ENCODE results near the gene OPCML. TPM values are rescaled to one million over a fixed set of nuclear protein-coding genes. Genes with fewer than 3 reads are reported as not detected.

OPCML gene
- polyA plus RNA-seq, 5 donors: 0.76 to 4.7 (median 1.5) TPM

DNA sequence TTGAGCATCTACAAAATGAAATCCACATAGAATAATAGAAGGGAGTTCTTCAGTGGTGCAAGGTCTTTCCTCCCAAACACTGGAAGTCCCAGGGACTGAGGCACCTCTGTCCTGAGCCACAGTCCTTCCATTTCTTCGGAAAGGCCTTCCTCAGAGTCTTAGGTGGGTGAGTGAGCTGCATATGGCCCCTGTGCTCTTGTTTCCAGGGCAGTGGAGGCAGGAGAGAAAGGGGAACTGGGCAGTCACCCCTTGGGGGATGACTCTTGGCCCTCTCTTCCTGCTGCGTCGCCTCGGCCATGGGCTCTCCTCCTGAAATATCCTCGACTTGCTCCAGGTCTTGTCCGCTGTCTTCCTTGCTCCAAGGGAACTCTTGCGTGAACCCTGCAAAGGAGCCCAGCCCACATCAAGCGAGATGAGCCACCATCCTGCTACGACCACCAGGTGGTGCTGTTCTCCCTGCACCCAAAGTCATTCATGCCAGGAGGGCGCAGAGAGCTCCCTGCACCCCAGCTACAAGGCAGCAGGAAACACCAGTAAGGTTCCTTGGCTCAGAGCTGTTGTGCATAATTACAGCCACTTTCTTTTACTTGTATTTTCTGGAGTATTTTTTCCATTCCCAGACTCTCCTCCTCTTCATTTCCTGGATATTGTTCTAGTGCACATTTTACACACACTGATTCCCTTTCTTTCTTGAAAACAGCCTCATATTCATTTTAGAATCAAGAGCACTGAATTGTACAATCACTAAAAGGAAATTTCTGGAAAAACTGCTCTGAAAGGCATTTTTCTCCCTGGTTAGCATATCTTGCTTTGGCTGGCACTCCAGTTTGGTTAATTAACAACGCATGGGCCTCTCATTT, 397.8 kb downstream of the OPCML start:
- peak; percentile 33 to 52 for DNase-seq

DNA sequence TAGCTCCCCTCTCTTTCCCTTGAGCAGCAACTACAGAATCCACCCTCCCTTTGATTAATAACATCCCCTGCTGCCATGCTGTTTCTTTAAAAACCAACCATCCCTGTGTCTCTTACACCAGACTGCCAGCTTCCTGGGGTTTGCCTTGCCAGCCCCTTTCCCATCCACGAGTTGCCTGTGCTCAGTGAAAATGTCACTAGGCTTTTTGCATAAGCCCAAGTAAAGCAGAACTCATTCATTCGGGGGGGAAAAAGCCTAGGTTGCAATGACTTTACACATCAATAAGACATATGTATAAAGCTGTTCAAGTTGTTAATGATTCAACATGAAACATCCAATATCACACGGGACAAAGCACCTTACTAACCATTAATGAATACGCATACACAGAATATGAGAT, 398.7 kb downstream of the OPCML start:
- DNase-seq: no peak

DNA sequence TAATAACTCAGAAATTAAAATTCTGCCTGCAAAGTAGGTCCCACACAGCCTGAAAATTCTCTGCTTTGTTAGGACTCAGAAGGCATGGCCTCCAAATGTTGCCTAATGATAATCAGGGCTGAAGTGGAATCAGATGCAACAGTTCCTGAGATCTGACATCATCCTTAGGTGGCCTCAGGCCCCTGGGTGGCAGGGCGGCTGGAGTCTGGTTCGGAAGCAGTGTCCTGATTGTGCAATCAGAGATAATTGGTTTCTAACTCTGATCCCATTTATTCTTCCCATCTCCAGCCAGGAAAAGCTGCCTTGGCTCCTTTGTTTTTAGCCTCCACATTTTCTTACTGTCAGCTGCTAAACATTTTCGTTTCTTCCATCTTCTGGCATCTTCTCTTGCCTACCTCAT, 399.3 kb downstream of the OPCML start:
- no peak for DNase-seq

DNA sequence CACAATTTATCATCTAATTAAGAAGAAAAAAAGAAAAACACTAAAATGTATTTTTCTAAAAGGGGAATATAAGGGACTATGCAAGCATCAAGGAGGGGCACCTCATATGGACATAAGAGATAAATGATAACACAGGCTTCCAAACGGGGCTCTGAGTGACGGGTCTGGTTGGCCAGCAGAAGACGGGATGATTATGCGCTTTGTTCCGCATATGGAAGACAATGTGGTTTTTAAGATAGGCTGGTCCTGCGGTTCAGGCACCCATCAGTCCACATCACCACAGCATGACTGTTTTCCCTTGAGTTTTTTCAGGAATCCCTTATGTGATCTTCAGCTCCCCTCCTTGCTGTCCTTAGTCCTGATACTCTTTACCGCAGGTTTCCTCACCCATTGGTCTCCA, 404.6 kb downstream of the OPCML start:
- DNase-seq: no peak

DNA sequence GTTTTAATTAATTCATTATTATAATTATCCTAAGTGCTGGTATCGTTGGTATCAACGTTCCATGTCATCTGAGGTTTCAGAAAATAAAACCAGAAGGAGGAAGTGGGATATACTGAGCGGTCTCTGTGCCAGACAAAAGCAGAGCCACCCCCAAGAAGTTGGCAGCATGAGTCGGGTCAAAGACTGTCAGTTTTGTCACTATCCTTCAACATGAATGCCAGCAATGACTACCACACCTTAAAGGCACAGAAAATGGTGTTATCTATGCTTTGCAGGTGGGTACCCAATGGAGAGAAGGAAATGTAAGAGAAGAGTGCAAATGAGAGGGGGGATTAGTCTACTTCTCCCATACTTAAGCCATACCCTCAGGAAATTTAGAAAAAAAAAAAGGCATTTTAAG, 408.5 kb downstream of the OPCML start:
- no peak for DNase-seq

DNA sequence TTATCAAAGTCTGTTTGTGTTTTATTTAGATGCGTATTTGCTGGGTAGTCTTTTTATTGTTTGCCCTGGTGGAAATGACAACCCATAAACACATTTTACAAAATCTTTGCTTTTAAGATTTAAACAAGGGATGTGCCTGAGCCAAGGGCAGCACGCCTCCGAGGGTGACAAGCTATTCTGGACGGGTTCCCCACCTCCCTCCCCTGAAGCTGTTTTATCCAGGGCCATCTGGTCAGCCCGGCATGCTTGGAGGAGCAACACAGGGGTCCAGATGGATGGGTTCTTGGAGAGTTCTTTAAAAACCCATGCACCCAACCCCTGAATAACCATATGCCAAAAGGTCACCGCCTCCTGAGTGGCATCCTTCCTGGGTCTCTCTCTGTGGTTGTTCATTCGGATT, 408.9 kb downstream of the OPCML start:
- DNase-seq: no peak

DNA sequence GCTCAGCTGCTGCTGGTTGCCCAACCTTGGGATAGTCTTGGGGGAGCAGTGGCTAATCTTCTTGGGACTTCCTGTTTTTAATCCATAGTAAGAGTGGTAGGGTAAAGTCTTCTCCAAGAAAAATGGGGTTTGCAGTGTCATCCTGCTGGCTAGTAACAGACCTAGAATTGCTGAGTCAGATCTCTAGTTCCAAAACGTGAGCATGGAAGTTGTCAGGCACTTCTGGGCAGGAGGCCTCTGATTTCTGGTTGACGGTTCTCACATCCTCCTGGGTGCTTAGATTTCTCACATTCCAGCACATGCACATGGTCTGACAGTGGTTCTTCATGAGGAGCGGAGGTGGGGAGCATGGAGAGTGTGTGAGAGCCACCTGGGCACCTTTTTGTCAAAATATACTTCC, 410.0 kb downstream of the OPCML start:
- DNase-seq: no peak

DNA sequence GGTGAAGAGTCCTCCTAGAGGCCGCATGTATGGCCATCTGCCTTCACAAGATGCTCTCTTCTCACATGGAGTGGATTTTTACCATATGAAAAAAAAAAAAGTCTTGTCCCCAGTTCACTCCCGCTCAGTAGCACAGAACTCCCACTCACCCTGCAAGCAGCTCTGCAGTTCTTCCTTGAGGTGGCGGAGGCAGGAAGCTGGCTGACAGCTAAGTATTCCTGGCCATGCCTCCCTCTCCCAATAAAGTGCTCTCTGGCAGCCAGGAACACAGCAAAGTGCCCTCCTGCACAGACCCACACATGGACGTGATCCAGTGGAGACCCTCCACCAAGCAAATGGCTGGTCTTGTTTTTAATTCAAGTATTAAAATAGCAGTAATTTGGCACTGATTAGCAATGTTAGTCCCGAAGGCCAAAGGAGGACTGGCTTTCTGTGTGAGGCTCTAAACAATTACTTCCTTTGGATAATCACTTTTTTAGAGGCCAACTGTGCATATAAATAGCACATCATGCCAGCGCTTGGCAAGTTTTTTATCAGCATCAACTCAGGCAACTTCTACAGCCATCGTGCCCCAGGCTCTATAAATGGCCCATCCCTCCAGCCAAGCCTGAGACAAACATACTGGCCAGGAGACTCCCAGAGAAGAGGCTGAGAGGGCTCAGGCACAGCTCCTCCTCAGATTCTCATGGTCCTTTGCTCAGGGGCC, 413.6 kb downstream of the OPCML start:
- DNase-seq: no peak

DNA sequence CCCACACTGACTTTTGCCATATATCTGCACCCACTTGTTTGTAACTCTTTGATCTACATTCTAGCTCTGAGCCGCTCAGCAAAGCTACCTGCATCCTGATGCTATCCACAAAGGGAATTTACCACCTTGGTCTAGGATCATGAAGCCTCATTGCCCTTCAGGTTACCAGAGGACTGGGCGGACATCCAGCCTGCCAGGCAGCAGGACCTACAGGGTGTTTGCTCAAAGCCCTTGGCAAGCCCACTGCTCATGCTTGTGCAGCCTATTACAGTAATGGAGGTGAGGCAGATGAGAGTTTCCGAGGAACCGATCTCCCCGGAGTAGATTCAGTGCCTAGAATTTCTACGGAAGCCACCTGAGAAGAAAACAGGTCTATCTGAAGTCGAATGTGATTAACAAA, 417.2 kb downstream of the OPCML start:
- DNase-seq: no peak

DNA sequence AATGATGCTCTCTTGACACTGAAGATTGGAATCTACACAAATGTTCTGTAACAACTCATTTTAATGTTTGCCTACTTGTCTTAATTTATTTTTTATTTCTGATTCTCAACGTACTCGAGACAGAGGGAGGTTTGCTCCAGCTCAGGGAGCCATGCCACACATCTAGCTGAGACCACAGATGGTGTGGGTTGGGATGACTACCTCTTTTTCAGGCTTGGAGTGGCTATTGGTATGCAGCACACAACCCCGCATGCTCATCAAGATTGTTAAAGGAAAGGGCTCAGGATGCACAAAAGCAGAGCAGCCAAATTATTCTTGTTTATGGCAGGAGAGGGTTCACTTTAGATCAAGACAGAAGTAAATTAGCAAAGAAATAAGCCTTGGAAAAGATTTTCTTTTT, 424.5 kb downstream of the OPCML start:
- DNase-seq: no peak

DNA sequence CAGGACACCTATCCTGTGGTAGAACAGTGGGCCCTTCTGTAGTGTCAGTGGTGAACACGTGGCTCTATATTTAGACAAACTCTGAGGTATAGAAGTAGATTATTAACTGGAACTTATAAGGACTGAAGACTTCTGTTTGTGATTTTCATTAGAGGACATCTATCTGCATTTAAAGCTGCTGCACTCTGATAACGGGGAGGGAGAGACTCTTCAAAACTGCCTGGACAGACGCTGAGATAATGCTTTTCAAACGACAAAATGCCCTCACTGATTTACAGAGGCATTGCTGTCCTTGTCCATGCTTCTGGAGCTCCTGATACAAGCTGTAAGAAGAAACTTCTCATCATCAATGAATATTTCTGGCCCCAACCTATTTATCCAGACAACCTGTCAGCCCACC, 425.2 kb downstream of the OPCML start:
- DNase-seq: no peak

DNA sequence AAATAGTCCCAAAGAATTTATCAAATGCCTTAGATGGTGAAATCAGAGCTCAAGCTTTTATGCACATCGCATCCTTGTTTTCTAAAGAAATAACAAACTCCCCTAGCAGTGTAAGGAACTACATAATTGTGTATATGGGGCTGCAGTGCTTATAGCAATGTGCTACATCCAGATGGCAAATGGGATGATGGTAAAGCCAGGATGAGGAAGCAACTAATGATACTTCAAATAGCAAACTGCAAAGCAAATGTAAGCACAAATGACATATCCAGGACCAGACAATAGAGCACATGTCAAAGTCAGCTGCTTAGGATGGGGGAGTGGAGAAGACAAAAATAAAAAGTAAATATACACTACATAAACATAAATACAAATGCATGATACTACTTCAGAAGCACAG, 425.9 kb downstream of the OPCML start:
- DNase-seq: no peak

DNA sequence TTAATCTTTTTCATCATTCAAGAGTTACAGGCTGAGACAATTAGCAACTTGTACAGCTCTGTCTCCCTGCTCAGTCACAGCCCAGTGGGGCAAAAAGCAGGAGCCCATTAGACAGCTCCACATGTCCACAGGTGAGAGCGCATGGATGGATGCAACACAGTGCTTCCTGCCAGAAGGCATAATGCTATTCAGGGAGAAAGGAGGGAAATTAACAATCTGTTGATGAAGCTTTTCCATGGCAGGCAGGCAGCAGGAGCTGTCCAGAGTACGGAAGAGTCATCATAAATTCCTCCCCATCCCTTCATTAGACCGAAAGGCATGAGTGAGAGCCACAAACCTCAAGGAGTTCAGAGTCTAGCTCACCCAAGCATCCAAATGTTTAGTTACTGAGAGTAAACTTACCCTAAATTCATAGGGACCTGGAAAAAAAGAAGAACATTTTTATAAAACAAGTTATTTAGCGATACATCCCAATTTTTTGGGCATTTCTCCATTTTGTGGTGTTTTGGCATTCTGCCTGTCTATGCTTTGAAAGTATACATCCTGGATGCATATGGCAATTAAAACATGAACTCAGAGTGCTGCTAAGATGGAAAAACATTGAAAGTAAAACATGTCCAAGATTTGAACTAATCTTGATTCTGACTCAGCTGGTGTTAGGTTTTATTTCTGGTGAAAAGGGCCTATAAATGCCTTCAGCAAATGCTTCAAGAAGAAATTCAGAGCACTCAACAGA, 428.1 kb downstream of the OPCML start:
- no peak for DNase-seq

DNA sequence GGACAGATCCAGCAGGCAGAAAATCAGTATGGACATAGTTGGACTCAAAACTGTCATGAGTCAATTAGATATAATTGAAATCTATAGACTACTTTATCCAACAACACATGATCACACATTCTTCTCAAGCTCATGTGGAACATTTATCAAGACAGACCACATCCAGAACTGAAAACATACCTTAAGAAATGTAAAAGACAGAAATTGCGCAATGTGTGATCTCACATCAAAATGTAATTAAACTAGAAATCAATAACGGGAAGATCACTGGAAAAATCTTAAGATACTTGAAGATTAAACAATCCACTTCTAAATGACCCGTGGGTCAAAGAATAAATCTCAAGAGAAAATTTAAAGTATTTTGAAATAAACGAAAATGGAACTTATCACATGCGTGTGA, 435.3 kb downstream of the OPCML start:
- no peak for DNase-seq

DNA sequence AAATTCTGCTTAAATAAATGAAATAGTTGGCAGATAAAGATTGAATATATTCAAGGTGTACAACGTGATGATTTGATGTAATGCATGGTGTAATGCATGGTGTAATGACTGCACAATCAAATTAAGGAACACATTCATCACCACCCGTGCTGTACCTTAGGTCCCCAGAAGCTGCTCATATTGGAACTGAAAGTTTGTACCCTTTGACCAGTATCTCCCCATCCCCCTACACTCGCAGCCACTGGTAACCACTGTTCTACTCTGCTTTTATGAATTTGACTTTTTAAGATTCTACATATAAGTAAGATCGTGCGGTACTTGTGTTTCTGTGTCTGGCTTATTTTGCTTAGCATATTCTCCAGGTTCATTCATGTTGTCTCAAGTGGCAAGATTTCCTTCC, 445.8 kb downstream of the OPCML start:
- no peak for DNase-seq

DNA sequence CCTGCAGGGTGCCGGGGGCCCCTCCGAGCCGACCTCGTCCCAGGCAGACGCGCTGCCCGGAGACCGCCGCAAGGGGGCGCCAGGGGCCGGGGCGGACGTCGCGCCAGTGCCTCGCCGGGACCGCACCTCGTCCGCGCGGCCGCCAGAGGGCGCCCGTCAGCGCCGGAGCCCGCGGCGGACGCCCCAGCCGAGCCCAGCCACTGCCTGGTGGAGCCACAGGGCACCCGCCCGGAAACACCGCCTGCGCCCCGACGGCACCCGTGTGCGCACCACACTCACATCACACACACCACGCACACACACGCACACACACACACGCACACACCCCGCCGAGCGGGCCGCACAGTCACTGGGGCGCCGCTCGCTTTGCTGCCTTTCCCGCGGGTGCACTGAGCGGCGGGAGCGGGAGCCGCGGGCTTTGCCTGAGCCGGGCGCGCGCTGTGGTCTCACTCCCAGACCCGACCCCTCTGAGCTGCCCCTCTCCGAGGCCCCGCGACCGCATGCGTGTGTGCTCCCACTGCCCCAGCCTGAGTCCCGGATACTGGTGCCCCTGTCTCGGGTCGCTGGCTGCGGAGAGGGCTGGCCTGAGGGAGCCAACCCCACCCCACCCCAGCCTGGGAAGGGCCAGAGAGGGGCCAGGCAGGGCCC, 449.3 kb downstream of the OPCML start:
- DNase-seq: peak; percentile 51 to 56

DNA sequence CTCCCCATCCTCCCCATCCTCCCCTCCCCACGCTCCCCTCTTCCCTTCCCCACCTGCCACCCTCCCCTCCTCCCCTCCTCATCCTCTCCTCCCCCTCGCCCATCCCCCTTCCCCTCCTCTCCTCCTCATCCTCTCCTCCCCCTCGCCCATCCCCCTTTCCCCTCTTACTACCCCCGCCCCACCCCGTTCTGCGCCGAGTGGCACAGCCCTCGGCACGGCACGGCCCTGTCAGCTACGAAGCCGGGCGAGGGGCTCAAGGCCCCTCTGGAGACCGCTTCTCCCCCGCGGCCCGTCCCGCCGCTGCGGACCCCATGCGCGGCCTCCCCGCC, 449.9 kb downstream of the OPCML start:
- DNase-seq: no peak

DNA sequence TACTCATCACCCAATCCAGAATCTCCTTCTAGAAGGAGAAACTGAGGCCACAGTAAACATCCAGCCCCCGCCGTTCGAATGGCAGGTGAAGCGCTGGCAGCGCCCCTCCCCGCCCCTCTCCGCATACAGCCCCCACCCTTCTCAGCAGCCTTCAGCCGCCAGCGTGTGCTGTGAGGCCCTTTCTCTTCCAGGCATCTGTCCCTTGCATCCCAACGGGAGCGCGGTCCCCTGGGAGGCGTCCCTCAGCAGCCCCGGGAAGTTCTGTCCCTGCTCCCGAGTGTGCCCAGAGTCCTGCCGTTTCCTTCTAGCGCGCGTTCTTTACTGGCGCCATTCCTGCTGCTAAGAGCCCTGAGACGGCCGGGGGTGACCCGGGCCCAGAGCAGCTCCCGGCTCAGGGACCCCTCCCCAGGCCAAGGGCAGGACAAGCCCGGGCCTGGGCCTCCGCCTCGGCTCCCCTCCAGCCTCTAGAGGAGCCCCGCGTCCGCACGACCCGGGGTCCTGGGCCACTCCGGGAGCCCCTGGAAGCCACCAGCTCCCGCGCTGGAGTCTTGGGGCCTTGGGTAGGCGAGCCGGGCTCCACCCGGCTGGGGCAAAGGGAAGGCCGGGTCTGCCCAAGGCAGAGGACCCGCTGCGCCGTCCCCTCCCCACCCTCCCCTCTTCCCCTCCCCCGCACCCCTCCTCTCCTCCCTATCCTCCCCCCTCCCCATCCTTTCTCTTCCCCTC, 450.4 kb downstream of the OPCML start:
- no peak for DNase-seq

DNA sequence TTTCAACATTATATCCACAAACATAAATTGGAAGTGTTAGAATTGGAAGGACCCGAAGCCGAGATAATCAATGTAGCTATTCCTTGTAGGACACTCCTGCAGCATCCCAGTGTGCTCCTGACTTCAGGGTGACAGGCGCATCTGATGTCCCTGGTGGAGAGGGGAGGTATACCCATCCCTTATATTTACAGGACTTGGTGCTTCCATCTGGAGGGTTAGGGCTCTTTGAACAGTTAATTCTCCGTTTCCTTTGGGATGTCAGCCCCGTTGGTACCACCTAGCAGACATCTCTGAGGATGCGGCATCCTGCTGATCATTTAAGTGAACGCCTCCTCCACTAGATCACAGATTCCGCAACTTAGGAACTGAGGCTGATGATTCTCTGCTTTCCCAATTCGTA, 451.3 kb downstream of the OPCML start:
- DNase-seq: no peak

DNA sequence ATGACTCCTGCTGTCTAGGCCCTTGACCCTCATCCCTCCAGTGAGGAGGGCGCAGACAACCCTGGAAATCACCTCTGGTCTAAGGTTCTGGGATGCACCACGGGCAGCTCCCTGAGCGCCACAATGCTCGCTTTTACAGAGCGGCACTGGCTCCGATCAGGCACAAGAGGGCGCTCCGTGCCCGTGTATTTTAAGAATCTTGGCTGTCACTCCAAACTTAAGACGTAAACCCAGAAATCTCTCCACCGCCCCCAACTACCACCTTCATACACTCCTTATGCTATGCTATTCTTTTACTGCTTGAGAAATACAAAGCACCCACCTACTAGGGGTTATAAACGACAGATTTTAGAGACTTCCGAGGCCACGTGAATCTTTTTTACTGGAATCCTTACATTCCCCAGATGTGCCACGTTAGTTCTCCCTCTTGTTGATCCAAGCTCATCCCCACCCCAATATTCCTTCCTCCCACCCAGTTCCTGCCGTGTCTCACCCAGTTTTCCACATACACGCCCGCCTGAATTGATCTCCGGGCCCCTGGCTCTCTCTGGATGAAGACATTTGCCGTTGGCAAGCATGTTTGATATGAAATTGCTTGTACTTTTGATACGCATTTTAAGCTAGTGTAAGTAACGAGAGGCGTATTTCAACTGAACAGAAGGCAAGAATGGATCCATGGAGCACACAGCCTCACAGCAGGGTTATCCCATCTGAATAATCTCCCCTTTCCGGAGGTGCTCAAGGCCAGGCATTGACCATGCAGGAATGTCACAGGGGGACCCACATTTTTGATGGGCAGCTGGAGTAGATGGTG, 453.5 kb downstream of the OPCML start:
- DNase-seq: peak in 1 of 2 donors; percentile 23

DNA sequence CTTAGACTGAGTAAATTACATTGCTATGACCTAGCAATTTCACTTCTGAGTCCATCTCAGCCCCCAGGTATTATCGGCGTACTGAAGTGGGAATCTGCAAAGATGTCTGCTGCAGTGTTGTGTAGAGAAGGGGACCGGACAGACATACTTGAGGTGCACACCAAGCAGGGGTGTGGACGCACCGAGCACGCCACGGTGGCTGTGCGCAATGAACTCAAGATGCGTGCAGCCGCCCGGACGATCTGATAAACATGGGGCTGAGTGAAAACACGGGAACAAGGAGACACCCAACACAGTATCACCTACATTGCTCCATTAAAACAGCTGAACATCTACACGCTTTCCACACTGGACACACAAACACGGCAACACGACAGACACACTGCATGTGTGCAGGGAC, 454.3 kb downstream of the OPCML start:
- no peak for DNase-seq

Measured in right lung (tissue), 5 donors.